ENCODE measurements around the gene MLLT10. TPM values are rescaled to one million over a fixed set of nuclear protein-coding genes. Genes with fewer than 3 reads are reported as not detected.

The MLLT10 gene
- polyA plus RNA-seq, 3 donors: 44.1 to 51.0 (median 46.9) TPM

- DNase-seq: peak; percentile 82
Measured at GRCh38 chr10:21732067-21732772, 198.2 kb downstream of the MLLT10 start.

GRCh38 chr10:21733710-21734109 is 199.7 kb downstream of the MLLT10 start:
- DNase-seq: no peak

DNA sequence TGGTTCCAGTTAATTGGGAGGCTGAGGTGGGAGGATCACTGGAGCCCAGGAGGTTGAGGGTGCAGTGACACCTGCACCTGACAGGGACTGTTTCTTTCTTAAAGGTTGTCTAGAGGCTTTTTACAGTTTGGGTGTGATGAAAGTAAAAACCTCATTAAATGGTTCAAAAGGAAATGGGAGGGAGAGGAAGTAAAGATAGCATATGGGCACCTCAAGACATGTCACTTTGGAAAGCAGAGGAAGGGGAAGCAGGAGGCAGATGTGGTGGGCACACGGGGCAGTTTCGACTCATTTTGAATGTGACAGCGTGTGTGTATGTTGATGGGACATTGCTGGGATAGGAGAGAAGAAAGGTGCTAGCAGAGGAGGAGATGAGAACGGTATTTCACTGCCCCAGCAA is 203.1 kb downstream of the MLLT10 start:
- no peak for DNase-seq

GRCh38 chr10:21740989-21741388 is 207.0 kb downstream of the MLLT10 start:
- DNase-seq: no peak

DNA sequence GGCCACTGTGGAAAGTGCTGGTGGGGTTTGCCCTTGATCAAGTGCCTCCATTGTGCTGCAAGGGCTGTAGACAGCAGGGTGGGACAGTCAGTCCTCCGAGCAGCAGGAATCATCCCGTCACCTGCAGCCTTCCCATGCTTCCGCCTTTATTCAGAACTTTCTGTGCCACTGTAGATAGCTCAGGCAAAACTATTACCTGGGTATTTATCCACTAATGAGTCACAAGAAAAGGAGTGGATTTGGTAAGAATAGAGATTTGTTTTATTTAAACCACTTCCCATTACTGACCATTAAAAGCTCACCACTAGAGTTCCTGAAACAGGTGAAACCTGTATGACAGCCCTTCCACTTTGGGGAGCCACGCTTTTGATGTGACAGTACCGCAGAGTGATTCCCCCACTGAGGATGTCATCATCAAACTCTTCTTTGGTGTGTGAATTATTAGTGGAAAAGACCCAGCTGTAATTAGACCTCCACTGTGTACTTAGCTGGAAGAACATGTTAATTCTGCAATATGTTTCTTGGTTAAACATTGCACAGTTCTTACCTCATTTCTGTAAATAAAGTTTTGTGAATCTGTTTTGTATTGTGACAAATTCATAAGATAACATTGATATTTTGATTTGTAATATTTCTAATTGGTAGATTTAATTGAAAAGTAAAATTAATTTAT is 208.8 kb downstream of the MLLT10 start:
- DNase-seq: no peak

DNA sequence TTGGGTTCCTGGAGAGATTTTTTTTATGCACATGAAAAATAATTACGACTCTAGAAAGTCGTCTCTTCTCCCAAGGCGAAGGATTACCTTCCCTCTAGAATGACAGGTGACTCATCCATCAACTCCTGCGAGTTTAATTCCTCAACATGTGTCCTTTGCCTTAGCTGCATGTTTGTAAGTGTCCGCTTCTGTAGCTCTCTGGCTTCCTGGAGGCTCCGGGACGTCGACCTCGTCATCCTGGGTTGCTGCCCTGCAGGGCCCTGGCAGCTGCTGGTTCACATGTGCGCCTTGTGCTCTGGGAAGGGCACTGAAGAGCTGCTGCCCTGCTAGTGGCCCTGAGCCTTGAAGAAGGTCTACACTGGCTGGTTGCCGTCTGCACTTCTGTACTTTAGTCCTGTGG is 210.2 kb downstream of the MLLT10 start:
- no peak for DNase-seq

- DNase-seq: no peak
Measured at GRCh38 chr10:21746118-21746517, 212.1 kb downstream of the MLLT10 start.

DNA sequence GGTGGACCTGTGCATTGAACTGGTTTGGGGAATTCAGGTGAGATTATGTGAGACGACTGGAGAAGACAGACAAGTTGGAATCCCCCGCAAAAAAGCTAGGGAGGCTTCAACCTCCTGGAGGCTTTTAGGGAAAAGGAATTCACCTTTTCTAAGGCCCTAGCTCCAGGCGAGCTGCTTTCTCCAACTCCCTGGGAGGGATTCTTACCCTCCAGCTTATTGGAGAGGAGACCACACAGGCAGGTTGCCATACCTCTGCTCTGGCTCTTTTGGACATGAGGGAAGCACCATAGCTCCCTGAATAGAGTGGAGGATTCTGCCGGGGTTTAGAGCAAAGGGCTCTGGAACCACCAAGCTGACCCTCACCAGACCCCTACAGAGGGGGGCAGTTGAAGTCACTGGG is 213.8 kb downstream of the MLLT10 start:
- DNase-seq: no peak

DNA sequence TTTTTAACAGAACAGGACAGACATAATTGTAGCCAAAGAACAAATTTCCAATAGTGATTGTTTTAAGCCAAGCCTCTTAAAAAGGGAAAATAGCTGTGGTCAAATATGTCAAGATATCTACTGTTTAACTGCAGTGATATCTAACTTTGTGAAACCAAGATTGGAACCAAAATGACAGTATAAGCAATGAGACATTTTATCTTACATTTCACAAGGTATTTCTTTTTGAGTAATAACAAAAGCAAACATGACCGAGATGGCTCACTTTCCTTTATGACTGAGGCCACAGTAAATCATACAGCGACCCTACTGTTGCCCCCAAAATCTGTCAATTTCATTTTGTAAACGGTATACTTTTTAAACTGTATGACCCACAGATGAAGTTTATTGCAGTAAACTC is 215.8 kb downstream of the MLLT10 start:
- no peak for DNase-seq

GRCh38 chr10:21750424-21750823 is 216.4 kb downstream of the MLLT10 start:
- DNase-seq: no peak

DNA sequence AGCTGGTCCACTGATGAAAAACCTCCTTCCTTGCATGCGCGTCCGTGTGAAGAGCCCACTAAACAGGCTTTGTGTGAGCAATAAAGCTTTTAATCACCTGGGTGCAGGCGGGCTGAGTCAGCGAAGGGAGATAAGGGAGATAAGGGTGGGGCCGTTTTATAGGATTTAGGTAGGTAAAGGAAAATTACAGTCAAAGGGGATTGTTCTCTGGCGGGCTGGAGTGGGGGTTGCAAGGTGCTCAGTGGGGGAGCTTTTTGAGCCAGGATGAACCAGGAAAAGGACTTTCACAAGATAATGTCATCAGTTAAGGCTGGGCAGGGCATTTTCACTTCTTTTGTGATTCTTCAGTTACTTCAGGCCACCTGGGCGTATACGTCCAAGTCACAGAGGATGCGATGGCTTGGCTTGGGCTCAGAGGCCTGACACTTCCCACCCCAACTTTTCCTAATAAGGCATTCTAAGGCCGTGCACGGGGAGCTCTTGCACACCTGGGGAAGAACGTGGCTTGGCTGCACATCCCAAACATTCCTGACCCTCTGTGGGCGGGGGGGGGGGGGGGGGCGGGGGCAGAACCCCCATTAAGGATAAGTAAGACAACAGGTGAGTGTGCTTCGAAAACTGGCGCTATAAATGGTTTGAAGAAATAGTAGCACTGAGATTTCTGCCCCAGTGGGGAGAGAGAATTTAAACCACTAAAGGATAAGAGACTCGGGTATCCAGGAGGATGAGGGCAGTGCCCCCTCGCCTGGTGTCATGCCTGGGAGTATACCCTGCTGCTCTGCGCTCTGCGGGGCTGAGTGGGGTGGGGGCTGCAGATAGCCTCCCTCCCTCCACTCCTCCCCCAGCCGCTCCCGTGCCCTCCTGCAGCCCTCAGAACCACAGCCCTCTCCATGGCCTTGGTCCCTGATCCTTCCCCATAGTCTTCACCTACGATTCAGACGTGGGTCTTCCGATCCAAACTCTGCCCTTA is 217.6 kb downstream of the MLLT10 start:
- no peak for DNase-seq

- no peak for DNase-seq
Measured at GRCh38 chr10:21753497-21754270, 219.7 kb downstream of the MLLT10 start.

DNA sequence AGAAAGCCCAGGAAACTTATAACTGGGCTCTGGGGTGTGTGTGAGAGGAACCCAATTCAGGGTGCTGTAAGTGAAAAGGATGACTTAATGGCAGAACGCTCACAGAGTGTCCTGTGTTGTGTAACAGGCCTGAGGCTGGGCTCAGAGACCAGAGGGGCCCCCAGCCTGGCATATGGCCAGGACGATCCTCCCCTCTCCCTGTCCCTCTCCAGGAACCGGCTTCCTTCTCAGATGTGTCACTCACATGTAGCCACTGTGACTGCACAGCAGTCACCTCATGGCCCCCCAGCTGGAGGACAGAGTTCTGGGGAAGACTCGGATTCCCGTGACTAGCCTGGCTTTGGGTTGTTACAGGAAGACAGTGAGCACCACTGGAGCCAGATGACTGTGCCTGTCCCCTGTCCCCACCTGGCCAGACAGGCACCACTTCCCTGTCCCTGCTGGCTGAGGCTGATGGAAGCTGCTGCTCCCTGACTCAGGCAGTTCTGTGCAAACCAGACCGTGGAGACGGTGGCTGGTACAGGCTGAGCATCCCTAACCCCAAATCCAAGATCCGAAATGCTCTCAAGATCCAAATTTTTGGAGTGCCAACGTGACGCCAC is 220.5 kb downstream of the MLLT10 start:
- DNase-seq: no peak

- DNase-seq: no peak
Measured at GRCh38 chr10:21756707-21757106, 222.7 kb downstream of the MLLT10 start.

DNA sequence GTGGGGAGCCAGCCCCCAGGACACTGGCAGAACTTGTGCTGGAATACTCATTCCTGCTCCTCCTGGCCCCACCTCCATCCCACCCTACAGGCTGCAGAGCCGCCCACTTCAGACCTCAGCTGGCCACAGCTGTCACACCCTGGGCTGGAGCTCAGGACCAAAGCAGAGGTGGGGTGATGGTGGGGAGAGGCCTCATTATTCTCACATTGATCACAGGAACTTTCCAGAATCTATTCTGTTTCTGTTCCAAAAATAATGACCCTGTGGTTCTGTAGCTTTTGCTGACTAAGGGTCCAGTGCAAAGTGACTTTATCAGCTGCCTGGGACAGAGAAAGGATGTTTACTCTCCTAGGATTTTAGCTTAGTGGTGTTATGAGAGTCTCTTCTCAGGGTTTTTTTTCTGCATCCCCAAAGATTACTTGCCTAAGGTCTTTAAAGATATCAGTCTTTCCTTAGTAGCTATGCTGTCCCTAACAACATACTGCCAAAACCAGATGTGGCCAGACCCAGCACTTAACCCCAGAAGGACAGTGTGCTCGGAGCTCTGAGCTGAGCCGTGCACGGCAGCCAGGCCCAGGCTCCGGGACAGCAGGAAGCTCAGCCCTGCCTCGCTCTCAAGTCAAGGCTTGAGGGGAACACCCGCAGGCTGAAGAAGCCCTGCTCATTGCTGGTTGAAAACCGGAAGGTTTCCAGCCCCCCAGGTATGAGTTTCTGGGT is 223.3 kb downstream of the MLLT10 start:
- DNase-seq: no peak

- DNase-seq: no peak
Measured at GRCh38 chr10:21758239-21758638, 224.2 kb downstream of the MLLT10 start.

DNA sequence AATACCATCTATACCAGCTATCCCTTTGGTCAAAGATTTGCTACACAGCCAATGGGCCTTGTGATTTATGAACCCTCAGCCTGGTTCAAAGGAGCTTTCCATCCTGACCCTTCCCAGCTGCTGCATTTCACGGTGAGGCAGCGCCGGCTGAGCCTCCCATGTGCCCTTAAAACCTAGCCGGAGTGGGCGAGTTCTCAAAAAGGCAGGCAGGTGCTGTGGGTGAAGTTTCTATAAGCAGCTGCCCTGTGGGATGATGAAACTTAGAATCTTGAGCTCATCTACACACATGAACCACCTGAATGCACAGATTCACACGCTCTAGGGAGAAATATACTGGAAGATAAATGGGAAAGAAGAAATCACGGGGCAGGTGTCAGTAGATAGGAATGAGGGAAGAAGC is 224.7 kb downstream of the MLLT10 start:
- DNase-seq: no peak

DNA sequence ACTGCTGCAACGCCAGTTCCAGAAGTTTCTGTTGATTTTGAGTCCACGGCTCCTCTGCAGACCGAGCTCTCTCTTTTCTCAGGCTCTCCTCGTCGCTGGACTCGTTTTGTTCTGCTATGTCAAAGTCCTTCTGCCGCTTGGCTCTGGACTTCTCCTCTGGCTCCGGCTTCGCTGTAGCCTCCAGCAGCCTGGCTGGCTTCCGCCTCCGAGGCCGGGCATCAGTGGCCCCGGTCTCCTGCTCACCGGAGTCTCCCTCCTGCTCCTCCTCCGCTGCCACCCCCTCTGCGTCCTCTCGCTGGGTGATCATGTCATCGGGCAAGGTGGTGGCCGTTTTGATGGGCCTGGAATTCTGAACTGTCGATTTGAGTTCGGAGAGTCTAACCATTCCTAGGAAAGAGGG is 225.2 kb downstream of the MLLT10 start:
- DNase-seq: no peak

- no peak for DNase-seq
Measured at GRCh38 chr10:21760332-21760731, 226.3 kb downstream of the MLLT10 start.

GRCh38 chr10:21764466-21765189 is 230.6 kb downstream of the MLLT10 start:
- no peak for DNase-seq
